GM19023 (cell line): ENCODE data around the gene SCRN2.

Experiments
- ATAC-seq: cut with Tn5 transposase; IDR thresholded peaks from one replicate; pipeline ENCODE4 v1.9.1; 2021; ENCODE audit warnings: mild to moderate bottlenecking, moderate library complexity; ENCODE audit not compliant: unreplicated experiment

The SCRN2 gene

DNA sequence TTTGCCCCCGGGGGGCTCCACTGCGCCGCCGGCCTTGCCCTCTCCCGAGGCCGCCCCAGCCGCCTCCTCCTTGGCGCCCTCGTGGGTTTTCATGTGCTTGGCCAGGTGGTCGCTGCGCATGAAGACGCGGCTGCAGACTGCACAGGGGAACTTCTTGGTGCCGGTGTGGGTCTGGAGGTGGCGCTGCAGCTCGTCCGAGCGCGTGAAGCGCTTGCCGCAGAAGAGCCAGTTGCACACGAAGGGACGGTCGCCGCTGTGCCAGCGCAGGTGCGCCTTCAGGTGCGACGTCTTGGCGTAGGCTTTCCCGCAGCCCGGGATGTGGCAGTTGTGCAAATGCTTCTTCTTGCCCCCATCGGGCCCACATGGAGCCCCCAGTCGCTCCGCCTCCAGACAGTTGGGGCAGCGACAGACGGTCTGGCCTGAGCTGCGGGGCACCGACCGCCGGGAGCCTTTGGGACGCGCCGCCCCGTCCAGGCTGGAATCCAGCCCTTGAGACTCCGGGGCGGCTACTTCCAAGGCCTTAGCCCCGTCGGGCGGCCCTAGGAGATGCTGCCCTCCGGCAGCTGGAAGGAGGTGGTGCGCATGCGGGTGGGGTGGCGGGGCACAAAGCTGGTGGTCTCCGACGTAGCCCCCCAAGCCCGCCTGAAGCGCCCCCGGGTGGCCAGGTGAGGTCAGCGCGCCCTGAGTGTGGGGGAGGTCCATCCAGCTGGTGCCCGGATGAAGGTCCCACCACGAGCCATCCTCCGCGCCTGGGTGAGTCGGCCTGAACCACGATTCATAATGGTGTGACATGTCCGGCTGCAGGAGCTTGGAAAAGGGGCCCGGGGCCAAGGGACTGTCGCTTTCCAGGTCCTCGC is 6.5 kb upstream of the SCRN2 start:
- no peak for ATAC-seq

GRCh38 chr17:47846716-47847340 is 5.8 kb upstream of the SCRN2 start:
- no peak for ATAC-seq

DNA sequence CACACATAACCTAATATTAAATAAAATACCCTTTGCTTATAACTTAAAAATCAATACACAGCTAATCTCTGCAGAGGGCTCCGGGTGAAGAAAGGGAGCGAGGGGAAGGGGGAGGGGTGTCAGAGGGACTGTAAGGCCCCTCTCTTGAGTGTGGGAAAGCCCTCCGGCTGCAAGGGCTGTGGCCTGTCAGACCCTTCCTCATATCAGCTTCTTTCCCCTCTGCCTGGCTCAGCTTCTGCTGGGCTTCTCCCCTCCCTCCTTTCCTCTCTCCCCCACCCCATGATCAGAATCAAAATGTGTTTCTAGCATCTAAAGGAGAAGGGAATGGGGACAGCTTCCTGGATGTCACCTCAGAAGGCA is 4.6 kb upstream of the SCRN2 start:
- no peak for ATAC-seq

- ATAC-seq = no peak
These were observed 4.0 kb upstream of the SCRN2 start for GRCh38 chr17:47844814-47845715.

GRCh38 chr17:47844227-47844626 is 3.2 kb upstream of the SCRN2 start:
- no peak for ATAC-seq

GRCh38 chr17:47843391-47843730 is 2.3 kb upstream of the SCRN2 start:
- ATAC-seq = no peak

- ATAC-seq = no peak
These were observed 617 bp upstream of the SCRN2 start for GRCh38 chr17:47841488-47842291.

DNA sequence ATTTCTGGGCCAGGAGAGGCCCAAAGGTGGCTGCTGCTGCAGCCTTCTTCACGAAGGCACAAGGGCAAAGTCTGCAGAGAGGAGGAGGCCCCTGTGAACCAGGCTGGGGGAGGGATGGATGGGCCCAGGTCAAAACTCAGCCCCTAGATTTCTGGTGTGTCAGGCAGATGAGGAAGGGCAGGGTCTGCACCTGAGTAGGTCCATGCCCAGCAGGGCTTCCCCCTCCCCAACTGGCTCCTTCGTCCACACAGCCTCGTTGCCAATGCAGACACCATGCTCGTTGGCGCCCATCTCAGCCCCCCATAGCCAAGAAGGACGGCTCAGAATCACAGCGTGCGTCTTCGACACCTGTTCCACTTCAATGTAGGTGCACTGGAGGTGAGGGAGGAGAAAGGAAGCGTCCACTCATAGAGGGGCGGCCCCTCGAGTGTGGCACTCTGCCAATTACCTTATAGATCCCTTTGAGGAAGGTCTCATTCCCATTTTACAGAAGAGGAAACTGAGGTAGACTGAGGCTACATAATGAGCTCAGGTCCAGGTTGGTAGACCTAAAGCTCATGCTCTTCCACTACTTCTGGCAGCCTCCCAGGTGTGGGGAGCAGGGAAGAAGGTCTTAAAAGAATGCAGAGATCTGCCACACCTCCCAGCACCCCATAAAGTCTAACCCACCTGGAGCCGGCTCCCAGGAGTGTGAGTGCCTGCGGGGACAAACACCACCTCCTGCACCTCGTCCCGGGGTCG is 902 bp downstream of the SCRN2 start:
- no peak for ATAC-seq

DNA sequence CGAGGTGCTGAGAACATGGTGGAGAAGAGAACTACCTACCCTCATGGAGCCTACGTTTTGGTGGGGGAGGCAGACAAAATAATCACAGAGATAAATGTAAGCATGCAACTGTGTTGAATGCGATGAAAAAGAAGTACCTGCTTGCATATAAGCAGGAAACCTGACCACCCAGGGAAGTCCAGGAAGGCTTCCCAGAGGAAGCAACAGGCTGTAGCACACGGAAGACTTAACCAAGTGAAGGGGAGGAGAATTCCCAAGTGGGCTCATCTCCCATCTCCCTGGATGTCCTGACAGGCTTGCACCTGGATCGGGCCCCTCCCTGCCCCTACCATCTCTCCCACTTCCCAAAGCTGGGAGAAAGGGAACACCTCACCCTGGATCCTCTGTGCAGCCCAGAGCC is 2.0 kb downstream of the SCRN2 start:
- no peak for ATAC-seq

- no peak for ATAC-seq
These were observed 2.4 kb downstream of the SCRN2 start for GRCh38 chr17:47838636-47839035.

GRCh38 chr17:47837401-47838039 is 3.6 kb downstream of the SCRN2 start:
- ATAC-seq = no peak

DNA sequence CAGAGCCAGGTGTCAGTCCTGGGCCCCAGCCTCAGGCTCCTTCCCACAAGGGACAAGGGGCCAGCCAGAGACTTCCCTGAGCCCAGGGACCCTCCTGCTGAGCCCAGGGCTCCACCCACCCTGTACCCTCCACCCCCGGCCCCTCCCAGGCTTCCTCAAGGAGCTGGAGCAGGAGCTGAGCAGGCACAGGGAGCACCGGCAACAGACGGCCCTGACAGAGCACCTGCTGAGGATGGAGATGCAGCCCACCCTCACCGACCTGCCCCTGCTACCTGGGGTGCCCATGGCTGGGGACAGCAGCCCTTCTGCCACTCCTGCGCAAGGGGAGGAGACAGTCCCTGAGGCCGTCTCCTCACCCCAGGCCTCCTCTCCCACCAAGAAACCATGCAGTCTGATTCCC is 4.5 kb downstream of the SCRN2 start:
- no peak for ATAC-seq

- ATAC-seq = no peak
These were observed 6.3 kb downstream of the SCRN2 start for GRCh38 chr17:47834756-47835155.

GRCh38 chr17:47831934-47832327 is 9.1 kb downstream of the SCRN2 start:
- ATAC-seq = no peak

DNA sequence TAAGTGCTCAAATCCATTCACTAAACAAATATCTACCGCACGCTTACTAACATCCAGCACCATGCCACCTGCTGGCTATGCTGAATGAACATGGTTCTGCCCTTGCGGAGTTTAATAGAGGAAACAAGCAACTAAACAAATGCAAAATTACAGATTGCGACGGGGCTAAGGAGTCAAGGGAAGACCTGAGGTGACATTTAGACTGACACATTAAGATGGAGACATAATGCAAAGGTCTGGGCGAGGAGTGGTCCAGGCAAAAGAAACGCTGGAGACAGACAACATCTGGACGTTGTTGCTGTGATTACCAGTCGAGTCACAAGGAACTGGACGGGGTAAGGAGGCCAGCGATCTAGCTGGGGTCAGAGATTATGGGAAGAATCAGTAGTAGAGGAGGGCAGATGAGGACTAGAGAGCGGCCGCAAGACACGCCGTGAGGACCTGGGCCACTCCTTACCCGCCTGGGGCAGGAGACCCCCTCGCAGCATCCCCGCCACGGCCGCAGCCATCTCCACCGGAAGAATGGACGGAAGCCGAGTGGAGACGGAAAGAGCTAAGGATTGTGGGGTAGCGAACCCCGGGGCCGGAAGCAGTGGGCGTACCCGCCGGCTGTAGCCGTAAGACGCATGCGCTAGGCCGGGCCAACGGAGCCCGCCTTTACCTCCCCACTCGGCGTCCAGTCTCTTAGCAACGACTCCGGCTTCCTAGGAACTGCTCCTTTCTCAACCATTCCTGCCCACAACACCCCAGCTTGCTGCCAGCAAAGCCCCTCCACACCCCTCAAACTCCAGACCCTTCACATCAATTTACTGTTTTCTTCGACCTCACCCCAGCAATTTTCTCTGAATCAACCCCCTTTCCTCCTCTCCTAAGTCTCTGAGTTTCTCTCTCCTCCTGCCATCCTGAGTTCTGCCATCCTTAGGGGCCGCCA is 9.8 kb downstream of the SCRN2 start, which contains the start of the genes LRRC46 and MRPL10:
TSS of gene LRRC46 (plus strand) at position 668 of the 931 bp plus-strand sequence. CDS start 320 bp downstream, outside the sequence.
TSS of gene MRPL10 (minus strand) at position 539 of the 931 bp plus-strand sequence. CDS start at position 509, 30 bp downstream.
- peak; percentile 87 for ATAC-seq

GRCh38 chr17:47830396-47831002 is 10.6 kb downstream of the SCRN2 start:
- no peak for ATAC-seq

GRCh38 chr17:47829870-47830269 is 11.2 kb downstream of the SCRN2 start:
- ATAC-seq = no peak

DNA sequence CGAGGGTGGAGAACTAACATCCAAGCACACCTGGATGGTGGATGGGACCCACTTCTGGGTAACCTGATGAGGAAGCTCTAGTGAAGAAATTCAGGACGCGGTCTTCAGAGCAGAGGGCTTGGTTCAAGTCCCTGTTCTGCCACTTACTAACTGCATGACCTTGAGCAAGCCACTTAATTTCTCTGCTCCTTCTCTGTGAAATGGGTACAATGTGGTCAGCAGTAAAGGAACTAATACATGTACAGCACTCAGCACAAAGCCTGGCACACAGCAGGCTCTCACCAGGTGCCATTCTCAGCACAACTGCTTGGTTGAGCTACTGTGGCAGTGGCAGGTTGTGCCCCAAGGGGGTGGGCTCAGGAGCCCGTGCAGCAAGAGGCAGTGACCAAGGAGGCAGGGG is 17.6 kb downstream of the SCRN2 start:
- no peak for ATAC-seq
